Embryonic facial prominence (tissue), 1 donor: ENCODE measurements around the gene LTO1.
A peak's percentile ranks its signal among the peaks of the same experiment; 100 is the strongest.

Source experiments
- DNase-seq: peaks from one replicate; pipeline ENCODE4 v3.0.0-alpha.2; 2016; ENCODE audit errors: extremely low spot score

The LTO1 gene

DNA sequence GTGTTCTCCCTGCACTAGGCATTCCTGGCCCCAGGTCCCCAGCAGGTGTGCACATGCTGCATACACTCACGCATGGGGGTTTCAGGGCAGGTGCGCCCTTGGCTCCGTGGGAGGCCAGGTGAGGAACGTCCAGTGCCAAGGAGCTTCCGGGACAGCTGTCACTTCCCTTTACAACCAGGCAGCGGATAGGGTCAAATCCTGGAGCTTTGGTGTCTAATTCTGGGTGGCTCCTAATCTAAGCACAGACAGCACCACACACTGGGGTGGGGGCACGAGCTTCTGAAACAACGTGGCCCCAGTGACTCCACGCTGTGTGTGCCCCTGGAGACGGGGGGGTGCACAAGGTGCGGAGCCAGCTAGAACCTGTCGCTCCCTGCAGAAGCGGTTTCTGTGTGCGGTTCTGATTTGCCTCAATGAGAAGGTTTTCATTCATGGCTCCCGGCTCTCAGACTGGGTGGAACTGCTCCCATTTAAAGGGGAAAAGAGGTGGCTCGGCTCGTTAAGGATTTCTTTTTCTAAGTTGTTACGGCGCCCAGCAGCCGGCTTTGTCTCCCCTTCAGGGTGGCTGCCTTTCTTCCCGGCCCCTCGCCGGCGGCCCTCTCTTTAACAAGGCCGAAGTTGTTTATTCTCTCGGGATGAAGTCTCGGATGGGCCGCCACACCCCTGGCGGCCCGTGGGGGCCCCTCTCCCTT, 29.2 kb downstream of the LTO1 start:
- no peak for DNase-seq

DNA sequence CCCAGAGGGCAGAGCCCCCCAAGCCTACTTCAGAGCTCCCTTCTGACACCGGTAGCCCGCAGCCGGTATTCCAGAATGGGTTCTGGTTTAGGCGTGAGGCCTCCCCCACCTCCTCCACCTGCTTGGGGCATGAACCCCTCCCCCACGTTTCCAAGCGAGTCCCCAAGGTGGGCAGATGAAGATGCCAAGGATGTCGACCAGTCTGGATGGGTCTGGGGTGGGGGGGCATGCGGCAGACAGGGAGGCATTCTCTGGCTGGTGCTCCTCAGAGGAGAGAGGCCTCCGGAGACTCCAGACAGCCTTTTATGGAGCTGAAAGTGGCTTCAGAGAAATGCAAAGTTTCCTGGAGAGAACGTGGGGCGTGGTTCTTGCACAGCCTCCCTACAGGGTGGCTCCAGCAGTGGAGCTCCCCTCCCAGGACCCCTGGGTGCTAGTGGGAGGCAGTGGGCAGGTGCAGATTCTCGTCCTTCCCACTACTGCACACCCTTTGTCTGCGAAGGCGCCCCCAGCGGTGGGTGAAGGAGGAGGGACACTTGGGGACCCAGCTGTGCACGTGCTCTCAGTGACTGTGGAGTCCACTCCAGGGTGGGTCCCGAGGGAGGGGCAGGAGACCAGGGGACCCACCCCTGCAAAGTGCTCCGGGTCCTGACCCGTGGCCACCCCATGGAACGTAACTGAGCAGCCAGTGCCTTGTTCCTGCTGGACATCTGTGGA, 30.0 kb downstream of the LTO1 start:
- DNase-seq: no peak

DNA sequence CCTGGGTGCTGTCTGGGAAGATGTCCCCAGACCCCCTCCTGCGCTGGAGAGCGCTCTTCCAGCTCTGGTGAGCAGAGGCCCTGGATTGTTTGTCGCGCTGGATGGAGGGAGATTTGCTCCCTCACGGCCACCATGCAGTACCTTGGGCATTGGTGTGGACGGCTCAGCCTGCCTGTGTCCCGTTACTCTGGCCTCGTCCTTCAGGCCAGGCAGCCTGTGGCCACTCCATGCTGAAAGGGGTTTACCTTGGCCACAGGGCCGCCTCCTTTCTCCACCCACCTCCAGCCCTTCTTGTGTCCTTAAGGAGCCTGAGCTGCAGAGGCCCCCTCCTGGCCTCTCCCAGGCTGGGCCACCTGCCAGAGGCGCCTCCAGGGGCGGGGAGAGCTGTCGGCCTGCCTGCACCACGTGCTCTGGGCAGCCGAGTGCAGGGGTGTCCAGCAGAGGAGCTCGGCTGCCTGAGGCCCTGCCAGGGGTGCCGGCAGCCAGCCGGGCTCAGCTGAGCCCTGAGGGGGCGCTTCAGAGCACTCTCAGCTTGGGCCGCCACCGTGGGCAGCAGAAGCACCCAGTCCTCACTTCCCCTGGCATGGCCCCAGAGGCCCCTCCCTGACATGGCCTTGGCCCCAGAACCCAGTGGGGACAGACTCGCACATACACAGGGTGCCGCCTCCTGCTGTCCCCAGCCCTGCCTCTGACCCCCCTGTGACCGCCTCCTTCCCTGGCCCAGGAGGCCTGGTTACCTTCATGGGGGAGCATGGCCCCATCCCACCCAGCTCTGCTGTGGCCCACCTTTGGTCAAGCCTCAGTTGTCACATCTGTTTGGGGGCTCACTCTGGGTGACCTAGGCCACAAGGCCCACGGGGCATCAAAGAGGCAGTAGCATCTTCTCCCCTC, 30.8 kb downstream of the LTO1 start:
- DNase-seq: no peak

DNA sequence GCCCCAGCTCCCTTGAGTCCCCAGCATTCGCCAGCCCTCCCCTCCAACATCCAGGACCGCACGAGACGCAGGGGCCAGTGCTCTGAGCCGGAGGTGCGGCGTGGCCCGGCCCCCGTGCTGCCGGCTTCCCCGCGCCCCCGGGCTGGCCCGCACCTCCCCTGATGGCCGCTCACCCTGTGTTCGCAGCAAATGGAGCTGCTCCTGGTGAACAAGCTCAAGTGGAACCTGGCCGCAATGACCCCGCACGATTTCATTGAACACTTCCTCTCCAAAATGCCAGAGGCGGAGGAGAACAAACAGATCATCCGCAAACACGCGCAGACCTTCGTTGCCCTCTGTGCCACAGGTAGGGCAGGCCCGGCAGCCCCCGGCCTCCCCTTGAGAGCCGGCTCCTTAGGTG, 31.5 kb downstream of the LTO1 start:
- no peak for DNase-seq

DNA sequence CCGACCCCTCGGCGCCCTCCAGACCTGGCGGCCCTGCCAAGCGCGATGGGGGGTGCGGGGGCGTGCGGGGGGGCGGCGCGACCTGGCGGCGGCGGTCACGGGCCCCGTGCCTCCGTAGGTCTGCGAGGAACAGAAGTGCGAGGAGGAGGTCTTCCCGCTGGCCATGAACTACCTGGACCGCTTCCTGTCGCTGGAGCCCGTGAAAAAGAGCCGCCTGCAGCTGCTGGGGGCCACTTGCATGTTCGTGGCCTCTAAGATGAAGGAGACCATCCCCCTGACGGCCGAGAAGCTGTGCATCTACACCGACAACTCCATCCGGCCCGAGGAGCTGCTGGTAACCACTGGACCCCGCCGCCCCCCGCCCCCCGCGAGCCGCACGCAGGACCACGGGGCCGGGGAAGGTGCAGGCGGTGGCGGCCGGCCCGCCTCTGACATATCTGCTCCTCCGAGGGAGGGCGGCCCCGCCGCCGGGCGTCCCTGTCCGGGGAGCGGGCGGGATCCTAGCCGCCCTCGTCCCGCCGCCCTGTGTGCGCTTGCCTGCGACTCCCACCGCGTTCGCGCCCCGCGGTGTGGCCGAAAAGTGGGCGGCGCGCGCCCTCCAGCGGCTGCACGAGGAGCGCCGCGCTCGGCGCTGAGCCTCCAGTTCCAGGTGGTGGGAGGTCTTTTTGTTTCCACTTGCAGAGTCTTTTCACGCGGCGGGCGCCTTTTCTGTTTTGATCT, 32.1 kb downstream of the LTO1 start:
- peak; percentile 60 for DNase-seq

DNA sequence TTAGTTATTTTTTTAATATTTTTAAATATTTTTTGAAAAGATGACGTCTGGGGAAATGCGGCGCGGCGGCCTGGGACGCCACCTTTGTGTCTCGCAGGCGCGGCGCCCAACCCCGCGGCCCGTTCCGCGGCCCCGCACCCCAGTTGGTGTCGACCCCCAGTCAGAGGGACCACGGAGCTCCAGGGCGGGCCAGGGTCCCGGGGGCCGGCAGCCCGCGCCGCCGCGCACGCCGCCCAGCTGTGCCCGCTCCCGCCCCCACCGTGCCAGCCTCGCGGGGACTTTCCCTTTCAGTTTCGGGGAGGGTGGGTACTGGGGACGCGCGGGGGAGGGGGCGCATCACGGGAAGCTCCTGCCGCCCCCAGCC, 32.6 kb downstream of the LTO1 start:
- DNase-seq: no peak

DNA sequence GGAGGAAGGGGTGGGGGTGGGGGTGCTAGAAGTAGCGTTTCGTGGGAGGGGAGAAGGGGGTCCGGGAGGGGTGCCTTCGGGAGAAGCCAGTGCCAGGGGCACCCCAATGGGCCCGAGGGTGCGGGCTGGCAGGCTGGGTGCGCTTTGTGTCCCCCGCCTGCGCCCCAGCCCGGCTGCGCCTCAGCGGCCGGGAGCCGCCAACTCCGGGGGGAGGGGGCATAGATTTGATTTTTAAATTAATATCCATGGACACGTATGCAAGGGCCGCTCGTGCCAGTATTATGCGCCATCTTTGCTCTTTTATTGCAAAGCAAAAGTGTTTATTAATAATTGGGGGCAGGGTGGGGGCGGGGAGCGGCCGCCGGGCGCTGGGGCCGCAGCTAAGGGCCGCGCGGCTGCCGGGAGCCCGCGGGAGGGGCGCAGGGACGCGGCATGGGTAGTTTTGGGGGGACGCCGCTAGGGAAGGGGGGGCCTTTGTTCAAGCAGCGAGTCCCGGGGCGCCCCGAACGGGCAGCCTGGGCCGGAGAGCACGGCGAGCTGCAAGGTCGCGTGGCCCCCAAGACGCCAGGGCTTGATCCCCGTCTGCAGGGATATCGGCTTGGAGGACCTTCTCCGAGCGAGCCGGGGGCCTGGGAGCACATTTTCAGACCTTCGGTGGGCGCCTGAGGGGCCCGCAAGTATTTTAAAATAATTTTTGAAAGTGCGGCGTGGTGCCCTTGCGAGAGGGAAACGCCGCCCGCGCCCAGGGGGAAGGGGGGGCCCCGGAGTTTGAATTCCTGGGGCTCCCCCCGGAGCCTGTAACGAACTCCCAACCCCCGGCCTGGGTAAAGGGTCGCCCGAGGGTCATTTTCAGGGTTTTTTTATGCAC, 33.2 kb downstream of the LTO1 start:
- no peak for DNase-seq

DNA sequence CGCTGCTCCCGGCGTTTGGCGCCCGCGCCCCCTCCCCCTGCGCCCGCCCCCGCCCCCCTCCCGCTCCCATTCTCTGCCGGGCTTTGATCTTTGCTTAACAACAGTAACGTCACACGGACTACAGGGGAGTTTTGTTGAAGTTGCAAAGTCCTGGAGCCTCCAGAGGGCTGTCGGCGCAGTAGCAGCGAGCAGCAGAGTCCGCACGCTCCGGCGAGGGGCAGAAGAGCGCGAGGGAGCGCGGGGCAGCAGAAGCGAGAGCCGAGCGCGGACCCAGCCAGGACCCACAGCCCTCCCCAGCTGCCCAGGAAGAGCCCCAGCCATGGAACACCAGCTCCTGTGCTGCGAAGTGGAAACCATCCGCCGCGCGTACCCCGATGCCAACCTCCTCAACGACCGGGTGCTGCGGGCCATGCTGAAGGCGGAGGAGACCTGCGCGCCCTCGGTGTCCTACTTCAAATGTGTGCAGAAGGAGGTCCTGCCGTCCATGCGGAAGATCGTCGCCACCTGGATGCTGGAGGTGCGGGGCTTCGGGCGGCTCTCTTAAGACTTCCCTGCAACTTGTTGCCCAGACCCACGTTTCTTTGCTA, 34.1 kb downstream of the LTO1 start, which contains the start of gene CCND1:
CCND1 (plus strand) TSS at position 162 of the 587 bp plus-strand sequence; CDS start at position 320, 158 bp downstream.
- DNase-seq: peak; percentile 83

DNA sequence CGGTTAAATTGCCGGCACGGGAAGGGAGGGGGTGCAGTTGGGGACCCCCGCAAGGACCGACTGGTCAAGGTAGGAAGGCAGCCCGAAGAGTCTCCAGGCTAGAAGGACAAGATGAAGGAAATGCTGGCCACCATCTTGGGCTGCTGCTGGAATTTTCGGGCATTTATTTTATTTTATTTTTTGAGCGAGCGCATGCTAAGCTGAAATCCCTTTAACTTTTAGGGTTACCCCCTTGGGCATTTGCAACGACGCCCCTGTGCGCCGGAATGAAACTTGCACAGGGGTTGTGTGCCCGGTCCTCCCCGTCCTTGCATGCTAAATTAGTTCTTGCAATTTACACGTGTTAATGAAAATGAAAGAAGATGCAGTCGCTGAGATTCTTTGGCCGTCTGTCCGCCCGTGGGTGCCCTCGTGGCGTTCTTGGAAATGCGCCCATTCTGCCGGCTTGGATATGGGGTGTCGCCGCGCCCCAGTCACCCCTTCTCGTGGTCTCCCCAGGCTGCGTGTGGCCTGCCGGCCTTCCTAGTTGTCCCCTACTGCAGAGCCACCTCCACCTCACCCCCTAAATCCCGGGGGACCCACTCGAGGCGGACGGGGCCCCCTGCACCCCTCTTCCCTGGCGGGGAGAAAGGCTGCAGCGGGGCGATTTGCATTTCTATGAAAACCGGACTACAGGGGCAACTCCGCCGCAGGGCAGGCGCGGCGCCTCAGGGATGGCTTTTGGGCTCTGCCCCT, 34.7 kb downstream of the LTO1 start:
- DNase-seq: no peak

DNA sequence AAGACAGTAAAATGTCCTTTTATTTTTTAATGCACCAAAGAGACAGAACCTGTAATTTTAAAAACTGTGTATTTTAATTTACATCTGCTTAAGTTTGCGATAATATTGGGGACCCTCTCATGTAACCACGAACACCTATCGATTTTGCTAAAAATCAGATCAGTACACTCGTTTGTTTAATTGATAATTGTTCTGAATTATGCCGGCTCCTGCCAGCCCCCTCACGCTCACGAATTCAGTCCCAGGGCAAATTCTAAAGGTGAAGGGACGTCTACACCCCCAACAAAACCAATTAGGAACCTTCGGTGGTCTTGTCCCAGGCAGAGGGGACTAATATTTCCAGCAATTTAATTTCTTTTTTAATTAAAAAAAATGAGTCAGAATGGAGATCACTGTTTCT, 35.3 kb downstream of the LTO1 start:
- DNase-seq: no peak

DNA sequence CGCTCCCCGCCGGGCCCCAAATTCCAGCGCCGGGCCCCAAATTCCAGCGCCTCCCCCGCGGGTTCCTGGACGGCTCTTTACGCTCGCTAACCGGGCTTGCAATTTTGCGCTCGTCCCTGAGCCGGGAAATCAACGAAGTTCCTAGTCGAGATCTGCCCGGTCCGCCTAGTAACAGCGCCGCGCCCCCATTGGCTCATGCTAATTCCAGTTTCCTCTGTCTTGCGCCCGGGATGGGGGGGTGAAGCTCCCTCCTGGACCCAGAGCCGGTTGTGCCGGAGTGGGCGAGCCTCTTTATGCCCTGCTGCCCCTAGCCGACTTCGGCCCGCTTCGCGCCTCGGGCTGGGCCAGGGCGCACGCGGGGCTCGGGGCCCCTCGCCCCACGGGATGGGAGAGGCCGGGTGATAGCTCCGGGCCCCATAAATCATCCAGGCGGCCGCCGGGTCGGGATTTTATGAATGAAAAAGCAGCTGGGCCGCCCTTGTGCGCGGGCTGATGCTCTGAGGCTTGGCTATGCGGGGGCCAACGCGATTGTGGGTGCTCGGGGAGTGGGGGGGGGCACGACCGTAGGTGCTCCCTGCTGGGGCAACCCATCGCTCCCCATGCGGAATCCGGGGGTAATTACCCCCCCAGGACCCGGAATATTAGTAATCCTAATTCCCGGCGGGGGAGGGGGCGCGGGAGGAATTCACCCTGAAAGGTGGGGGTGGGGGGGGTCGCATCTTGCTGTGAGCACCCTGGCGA, 36.0 kb downstream of the LTO1 start:
- peak; percentile 90 for DNase-seq

DNA sequence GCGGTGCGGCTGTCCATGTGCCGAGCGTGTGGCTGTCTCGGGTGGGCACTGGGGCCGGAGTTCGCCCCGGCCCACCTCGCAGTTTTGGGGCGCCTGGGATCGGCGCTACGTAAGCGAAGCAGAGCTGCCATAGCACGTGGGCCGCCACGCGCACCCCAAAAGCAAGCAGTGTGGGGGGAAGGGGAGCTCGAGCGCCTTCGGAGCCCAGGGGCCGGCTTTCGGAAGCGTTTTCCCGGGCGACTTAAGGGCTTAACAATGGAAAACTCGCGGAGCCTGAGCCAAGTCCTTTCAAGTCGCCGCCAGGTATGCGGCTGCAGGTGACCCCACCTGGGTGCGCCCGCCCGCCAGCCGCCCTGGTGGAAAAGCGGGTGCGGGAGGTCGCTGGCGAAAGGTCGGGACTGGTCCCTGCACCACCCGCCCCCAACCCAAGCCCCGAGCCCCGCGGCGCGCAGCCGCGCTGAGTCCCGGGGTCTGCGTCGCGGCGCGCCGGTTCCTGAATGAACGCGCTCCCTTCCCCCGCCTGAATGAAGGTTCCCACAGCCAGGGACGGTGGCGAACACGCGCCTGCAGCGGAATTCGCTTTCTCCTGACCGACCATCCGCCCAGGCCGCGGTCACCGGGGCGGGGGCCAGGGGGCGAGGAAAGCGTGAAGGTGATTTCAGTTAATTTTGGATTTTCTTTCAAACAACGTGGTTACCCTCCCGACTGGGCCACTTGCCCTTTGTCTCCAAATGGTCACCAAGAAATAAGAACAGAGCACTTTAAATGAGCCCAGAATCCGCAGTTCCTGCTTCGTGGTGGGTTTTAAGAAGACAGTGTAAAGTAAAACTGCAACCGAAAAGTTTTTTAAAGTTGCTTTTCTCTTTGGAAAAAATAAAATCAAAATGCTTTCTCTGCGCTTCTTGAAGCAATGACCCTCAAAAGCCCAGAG, 36.9 kb downstream of the LTO1 start:
- no peak for DNase-seq

DNA sequence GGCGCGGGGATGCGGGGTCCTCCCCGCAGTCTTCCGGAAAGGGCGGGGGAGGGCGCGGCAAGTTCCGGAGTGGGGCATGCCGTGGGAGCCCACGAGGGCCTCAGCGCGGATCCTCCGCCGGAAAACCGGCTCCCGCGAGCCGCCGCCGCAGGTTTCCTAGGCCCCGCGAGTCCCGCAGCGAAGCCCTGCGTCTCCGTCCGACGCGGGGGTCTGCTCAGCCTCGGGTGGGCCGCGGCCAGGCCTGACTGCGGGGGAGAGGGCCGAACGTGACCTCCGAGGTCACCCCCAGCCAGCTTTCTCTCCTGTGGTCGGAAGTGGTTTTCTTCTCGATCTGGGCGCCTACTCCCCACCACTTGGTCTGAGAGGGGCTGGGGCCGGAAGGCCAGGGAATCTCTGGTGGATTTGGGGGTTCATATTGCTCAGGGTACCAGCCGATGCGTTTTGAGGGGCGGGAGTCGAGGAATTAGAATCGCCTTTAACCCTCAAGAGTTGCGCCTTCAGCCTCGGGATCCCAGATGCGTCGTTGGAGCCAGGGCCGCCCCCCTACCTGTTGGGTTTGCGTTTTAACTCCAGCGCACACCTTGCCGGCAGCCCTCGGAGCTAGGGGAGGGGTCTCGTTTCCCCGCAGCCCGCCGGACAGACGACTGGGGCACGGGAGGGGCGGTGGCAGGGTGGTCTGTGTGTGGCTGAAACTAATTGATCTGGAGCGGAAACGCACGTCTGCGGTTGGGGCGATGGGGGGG, 37.8 kb downstream of the LTO1 start:
- no peak for DNase-seq

DNA sequence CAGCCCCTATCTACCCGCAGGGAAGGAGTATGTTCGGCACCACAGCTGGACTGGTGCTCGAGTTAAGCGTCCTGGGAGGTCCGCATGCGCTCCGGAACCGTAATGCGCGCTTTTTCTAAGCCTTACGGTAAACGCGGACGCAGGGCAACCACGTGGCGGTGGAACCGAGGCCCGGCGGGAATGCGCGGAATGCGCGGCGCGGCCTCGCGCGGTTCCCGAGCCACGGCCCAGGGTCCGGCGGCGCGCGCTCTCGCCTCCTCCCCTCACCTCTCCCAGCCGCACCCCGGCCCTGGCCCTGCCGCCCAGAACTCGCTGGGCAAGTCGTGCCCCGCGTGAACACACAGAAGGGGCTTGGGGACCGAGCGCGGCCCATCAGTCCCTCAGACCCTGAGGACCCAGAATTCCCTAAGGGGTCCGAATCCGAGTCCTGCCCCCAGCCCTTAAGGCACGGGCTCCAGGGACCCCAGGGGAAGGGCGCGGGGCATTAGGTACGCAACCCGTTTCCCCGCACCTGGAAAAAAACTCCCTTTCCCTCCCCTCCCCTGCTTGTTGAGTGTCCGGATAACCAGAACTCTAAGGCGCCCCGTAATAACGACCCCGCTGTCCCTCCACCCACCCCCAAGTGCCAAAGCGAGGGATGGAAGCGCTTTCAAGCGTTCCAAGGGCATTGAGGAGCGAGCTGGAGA, 38.5 kb downstream of the LTO1 start:
- DNase-seq: no peak

DNA sequence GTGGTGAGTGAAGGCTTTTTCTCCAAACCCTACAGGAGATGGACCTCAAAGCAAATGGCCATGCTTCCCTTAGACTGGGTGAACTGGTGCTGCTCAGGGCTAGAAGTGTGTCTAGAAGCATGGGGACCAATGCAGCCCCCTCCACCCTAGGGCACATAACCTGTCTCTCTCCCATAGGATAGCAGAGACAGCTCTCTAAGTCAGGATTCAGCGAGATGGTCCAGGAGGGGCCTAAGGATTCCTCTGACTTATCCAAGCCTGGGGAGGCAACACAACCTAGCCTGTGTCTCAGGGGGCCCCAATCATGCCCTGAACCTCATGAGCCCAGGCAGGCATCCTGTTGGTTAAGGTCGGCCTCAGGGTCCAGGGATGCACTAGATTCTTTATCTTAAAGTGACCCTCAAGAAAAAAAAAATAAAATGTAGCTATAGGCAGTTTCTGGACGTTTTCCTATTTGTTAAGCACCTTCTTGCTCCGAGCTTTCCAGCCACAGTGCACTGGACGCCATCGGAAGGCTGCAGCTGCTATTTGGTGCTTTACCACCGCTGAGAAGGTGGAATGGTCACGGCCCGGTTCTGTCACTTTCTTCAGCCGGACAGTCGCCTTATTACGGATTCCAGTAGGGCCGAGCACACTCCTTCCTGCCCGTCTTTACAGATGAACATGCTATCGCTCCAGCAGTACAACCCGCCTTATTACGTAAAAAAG, 39.2 kb downstream of the LTO1 start:
- DNase-seq: no peak

DNA sequence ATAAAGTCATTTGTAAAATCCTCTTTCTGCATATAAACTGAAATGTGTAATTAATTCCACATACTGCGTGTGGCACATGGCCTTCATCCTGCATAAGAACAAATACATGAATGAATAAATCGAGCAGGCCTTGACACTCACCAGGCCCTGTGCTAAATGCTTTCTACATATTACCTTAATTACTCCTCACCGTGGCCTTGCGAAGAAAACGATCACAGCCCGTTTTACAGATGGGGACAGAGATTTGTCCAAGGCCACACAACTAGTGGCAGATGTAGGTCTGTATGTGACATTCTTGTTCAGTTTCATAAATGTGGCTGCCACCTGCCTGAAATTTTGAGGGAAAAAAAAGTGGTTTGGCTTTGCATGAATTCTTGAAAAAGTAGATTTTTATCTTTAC, 40.0 kb downstream of the LTO1 start:
- no peak for DNase-seq
